ENCODE data around the gene SIK1. TPM values are rescaled to one million over a fixed set of nuclear protein-coding genes. Genes with fewer than 3 reads are reported as not detected.

Gene SIK1
- total RNA-seq, 1 donor from 2014 or later, result 55.2 TPM

- no peak for ATAC-seq
These were observed 55.9 kb downstream of the SIK1 start for GRCh38 chr21:43370888-43371570.

GRCh38 chr21:43370091-43370658 is 56.8 kb downstream of the SIK1 start:
- intact Hi-C loops (cut with DNase I), result no loop called here
- Histone ChIP-seq H3K4me3 (no peak overlapping the region), H3K27ac (no peak overlapping the region), H3K36me3 (no peaks in the 10 kb centered on the region), H3K27me3 (no peaks in the 10 kb centered on the region), H3K9me3 (no peaks in the 10 kb centered on the region), H3K4me1 (no peaks in the 10 kb centered on the region)
- DNase-seq, result no peak
- no peak for ATAC-seq
- TF ChIP-seq, protein P1, sequence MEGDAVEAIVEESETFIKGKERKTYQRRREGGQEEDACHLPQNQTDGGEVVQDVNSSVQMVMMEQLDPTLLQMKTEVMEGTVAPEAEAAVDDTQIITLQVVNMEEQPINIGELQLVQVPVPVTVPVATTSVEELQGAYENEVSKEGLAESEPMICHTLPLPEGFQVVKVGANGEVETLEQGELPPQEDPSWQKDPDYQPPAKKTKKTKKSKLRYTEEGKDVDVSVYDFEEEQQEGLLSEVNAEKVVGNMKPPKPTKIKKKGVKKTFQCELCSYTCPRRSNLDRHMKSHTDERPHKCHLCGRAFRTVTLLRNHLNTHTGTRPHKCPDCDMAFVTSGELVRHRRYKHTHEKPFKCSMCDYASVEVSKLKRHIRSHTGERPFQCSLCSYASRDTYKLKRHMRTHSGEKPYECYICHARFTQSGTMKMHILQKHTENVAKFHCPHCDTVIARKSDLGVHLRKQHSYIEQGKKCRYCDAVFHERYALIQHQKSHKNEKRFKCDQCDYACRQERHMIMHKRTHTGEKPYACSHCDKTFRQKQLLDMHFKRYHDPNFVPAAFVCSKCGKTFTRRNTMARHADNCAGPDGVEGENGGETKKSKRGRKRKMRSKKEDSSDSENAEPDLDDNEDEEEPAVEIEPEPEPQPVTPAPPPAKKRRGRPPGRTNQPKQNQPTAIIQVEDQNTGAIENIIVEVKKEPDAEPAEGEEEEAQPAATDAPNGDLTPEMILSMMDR (IDR thresholded peaks at IDR 0.05), result no peak

More at GRCh38 chr21:43370888-43371570, 55.9 kb downstream of the SIK1 start:
- no peak overlapping the region for H3K4me3 ChIP-seq
- no peak for DNase-seq
- H3K27me3 ChIP-seq, result no peaks in the 10 kb centered on the region
- intact Hi-C loops (cut with DNase I), result no loop called here
- no peaks in the 10 kb centered on the region for H3K4me1 ChIP-seq
- TF ChIP-seq, protein P1 (IDR thresholded peaks at IDR 0.05), result no peak
- no peak overlapping the region for H3K27ac ChIP-seq
- no peaks in the 10 kb centered on the region for H3K9me3 ChIP-seq
- no peaks in the 10 kb centered on the region for H3K36me3 ChIP-seq

GRCh38 chr21:43369596-43370090 is 57.3 kb downstream of the SIK1 start:
- H3K4me1 ChIP-seq, result no peaks in the 10 kb centered on the region
- H3K36me3 ChIP-seq, result no peaks in the 10 kb centered on the region
- H3K9me3 ChIP-seq, result no peaks in the 10 kb centered on the region
- no peak overlapping the region for H3K27ac ChIP-seq
- no peak overlapping the region for H3K4me3 ChIP-seq
- TF ChIP-seq, protein P1 (IDR thresholded peaks at IDR 0.05), result no peak
- DNase-seq (no peak), ATAC-seq (no peak)
- H3K27me3 ChIP-seq, result no peaks in the 10 kb centered on the region
- intact Hi-C loops (cut with DNase I), result no loop called here

GRCh38 chr21:43369124-43369523 is 57.8 kb downstream of the SIK1 start:
- no peak overlapping the region for H3K4me3 ChIP-seq
- DNase-seq (no peak), ATAC-seq (no peak)
- H3K36me3 ChIP-seq, result no peaks in the 10 kb centered on the region
- no peaks in the 10 kb centered on the region for H3K4me1 ChIP-seq
- no peaks in the 10 kb centered on the region for H3K9me3 ChIP-seq
- H3K27me3 ChIP-seq, result no peaks in the 10 kb centered on the region
- intact Hi-C loops (cut with DNase I), result no loop called here
- no peak overlapping the region for H3K27ac ChIP-seq
- TF ChIP-seq, protein P1 (IDR thresholded peaks at IDR 0.05), result no peak

GRCh38 chr21:43368685-43369084 is 58.2 kb downstream of the SIK1 start:
- no peak for ATAC-seq
- Histone ChIP-seq H3K27ac (no peak overlapping the region), H3K4me3 (no peak overlapping the region), H3K36me3 (no peaks in the 10 kb centered on the region), H3K9me3 (no peaks in the 10 kb centered on the region), H3K4me1 (no peaks in the 10 kb centered on the region), H3K27me3 (no peaks in the 10 kb centered on the region)
- TF ChIP-seq, protein P1 (IDR thresholded peaks at IDR 0.05), result no peak
- no peak for DNase-seq
- intact Hi-C loops (cut with DNase I), result no loop called here

Measured in upper lobe of right lung (tissue), 1 donor.